GM12875 (cell line): ENCODE measurements around the gene ADPRHL1.

Experiments used
- H3K4me3 ChIP-seq: one replicate; pipeline ENCODE4 v1.5.1; 2011; ENCODE audit warnings: low read depth, low read length, control low read depth
- TF ChIP-seq, protein P1 (sequence below): IDR thresholded peaks from 2 replicates; pipeline ENCODE4 v1.5.1; 2011; ENCODE audit warnings: low read depth, mild to moderate bottlenecking, control low read depth, inconsistent platforms, low read length, moderate library complexity, borderline replicate concordance; ENCODE audit not compliant: insufficient read depth

The ADPRHL1 gene

GRCh38 chr13:113415825-113416224 lies 37.5 kb downstream of the ADPRHL1 start:
- TF ChIP-seq, protein P1, sequence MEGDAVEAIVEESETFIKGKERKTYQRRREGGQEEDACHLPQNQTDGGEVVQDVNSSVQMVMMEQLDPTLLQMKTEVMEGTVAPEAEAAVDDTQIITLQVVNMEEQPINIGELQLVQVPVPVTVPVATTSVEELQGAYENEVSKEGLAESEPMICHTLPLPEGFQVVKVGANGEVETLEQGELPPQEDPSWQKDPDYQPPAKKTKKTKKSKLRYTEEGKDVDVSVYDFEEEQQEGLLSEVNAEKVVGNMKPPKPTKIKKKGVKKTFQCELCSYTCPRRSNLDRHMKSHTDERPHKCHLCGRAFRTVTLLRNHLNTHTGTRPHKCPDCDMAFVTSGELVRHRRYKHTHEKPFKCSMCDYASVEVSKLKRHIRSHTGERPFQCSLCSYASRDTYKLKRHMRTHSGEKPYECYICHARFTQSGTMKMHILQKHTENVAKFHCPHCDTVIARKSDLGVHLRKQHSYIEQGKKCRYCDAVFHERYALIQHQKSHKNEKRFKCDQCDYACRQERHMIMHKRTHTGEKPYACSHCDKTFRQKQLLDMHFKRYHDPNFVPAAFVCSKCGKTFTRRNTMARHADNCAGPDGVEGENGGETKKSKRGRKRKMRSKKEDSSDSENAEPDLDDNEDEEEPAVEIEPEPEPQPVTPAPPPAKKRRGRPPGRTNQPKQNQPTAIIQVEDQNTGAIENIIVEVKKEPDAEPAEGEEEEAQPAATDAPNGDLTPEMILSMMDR: no peak
- H3K4me3 ChIP-seq: no peak overlapping the region

DNA sequence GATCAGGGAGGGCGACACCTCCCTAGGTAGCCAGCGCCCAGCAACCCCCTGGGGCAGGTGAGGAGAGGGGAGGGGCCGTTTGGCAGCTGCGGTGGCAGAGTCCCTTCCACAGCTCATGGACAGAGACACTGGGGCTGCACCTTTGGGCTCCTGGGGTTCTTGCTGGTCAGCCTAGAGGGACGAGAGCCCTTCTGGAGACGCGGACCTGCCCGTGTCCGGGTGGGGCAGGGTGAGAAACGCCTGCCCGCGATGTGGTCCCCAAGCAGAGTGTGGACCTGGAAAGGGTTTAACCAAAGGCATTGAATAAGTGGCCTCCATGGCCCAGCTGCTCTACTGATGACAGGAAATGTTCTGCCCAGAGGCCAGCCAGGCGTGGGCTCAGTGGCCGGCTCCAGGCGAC lies 38.3 kb downstream of the ADPRHL1 start:
- H3K4me3 ChIP-seq: no peak overlapping the region
- TF ChIP-seq, protein P1: no peak

DNA sequence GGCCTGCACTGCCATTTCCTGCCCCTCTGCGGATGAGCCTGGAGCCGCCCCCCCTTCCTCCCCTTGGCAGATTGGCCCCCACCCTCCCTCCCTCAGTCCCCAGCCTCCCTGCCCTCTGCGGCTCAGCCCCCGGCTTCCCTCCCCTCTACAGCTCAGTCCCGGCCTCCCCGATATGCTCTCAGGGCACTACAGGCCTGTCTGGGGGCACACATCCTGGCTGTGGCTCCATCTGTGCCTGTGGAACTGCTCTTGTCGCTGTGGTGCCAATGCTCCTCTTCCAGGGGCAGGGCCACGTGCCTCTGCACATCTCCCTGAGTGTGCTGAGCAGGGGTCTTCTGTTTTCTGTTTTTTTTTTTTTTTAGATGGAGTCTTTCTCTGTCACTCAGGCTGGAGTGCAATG lies 39.0 kb downstream of the ADPRHL1 start:
- TF ChIP-seq, protein P1: no peak
- H3K4me3 ChIP-seq: no peak overlapping the region

DNA sequence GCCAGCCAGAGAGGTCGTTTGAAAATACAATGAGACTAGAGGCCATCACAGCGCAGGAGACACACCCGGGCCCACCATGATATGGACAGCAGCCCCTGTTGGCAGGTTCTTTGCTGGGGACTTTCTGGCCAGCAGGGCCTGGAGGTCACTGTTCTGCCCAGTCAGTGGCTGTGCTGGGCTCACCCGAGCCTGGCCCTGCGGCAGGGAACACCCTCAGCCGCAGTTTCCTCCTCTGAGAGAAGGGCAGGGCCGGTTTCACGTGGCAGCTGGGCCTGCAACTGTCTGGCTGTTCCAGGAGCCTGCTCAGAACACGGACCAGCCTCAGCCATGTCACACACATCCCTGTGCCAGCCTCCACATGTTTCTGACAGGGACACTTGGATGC lies 39.4 kb downstream of the ADPRHL1 start:
- H3K4me3 ChIP-seq: no peak overlapping the region
- TF ChIP-seq, protein P1: no peak

DNA sequence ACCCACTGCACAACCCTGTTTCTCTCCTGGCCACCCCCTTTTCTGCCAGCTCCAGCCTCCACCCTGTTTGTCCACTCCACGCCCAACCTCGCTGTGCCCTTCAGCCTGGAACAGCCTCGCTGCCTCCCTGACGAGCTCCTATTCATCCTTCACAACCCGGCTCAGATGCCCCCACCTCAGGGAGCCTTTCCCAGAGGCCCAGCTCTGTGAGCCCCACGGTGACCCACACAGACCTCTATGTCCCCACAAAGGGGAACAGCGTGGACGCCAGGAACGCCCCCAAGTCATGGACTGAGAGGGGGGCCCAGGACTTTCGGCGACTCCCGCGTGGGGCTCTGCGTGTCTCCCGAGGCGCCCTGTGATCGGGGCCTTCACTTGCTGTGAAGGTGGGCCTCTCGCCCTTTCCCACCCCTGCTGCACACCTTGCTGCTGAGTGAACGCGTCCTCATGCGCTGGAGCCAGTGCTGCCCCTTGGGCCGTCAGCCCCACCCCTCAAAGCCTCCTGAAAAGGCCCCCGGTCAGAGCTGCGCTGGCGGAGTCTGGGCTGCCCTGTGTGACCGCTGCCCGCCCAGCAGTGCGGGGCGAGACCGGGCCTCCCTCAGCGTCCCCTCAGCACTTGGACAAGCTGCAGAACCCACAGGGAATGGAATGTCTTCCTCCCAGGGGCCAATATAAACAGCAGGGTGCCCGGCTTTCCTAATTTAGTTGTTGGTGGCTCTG lies 40.0 kb downstream of the ADPRHL1 start:
- H3K4me3 ChIP-seq: no peak overlapping the region
- TF ChIP-seq, protein P1: no peak

DNA sequence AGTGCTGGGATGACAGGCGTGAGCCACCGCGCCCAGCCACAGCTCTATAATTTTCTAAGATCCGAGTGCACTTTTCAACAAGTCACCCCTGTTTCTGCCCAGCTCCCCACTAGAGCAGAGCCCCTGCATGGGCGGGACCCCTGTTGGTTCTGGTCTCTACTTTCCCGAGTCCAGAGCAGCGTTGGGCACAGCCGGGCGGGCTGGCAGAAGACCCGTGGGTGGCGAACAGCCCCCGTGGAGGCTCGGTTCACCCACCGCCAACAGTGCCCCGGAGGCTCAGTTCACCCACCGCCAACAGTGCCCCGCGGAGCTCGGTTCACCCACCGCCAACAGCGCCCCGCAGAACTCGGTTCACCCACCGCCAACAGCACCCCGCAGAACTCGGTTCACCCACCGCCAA lies 40.8 kb downstream of the ADPRHL1 start:
- H3K4me3 ChIP-seq: no peak overlapping the region
- TF ChIP-seq, protein P1: no peak

DNA sequence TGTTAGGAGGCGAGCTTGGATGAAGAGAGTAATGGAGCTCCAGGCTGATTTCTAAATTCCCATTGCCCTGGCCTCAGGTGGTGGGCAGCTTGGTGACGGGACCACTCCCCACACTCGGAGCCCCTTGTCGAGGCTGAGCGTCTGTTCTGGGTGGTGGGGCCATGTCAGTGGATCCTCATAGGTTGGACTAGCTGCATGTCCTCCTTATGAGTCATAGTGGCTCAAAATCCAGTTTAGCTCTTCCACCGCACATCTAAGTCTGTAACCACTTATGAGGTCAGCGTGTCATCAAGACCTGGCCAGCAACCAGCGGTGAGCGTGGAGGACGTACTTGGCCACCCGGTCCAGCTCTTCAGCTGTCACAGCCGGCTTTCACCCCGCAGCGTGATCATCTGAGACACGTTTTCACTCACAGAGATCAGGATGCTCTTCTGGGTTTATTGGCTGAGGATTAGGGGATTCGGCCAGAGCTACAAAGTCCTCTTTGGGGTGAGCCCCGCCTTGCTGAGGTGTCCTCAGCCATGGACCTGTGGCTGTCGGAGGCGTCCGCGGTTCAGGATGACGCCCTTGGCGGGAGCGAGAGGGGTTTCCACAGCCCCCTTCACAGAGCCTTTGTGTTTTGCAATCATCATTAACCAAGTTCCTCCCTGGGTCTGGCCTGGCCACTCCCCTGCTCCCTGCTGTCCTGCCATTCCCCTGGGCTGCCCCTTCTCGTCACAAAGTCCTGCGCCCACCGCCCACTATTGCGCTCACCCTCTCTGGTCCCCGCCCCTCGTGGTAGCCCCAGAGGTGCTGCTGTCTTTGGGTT lies 41.9 kb downstream of the ADPRHL1 start:
- TF ChIP-seq, protein P1: no peak
- no peak overlapping the region for H3K4me3 ChIP-seq
